ENCODE data around the gene ABCB7. TPM values are rescaled to one million over a fixed set of nuclear protein-coding genes. Genes with fewer than 3 reads are reported as not detected.

The ABCB7 gene
- total RNA-seq, 4 donors from 2014 or later: 10.6 to 54.0 (median 31.0) TPM

Small RNAs within 50 kb of the gene (small RNA-seq; reads per million reads assigned to genes)
- gene BUD31P2 (0 reads per million in 4 donors), gene RNU6-562P (0 to 0.15 (median 0) reads per million in 4 donors)

Other genes starting within 250 kb of the ABCB7 start
- 1 to 10 TPM in 1 of 4 donors, under 1 TPM in 3; 0.09 to 1.5 (median 0.32) TPM for gene NEXMIF, start 230.8 kb downstream of the ABCB7 start, total RNA-seq
- gene UPRT, start 117.8 kb upstream of the ABCB7 start, total RNA-seq: 10 to 100 TPM in 2 of 4 donors, 1 to 10 TPM in 2; 6.9 to 15.9 (median 11.8) TPM